Thyroid gland (tissue), 4 donors: ENCODE data around the gene MERTK.

ENCODE experiments used
- POLR2A ChIP-seq, 2 donors: fragments of 450-650 bp; IDR thresholded peaks; one replicate each; pipeline ENCODE4 v1.6.1; 2017; ENCODE audit warnings: antibody characterized with exemption in 2 of 2, mild to moderate bottlenecking in 2 of 2, moderate library complexity in 1 of 2
- TF ChIP-seq, protein P1 (sequence below), 6 experiments: fragments of 200-600 bp in 3 of 6; fragments of 450-650 bp in 3 of 6; sonication (generic) in 3 of 6; IDR thresholded peaks; one replicate each; pipeline ENCODE4 v1.5.1; 2016 to 2019; ENCODE audit warnings: antibody characterized with exemption in 6 of 6, mild to moderate bottlenecking in 2 of 6, inconsistent platforms in 1 of 6, moderate library complexity in 1 of 6

DNA sequence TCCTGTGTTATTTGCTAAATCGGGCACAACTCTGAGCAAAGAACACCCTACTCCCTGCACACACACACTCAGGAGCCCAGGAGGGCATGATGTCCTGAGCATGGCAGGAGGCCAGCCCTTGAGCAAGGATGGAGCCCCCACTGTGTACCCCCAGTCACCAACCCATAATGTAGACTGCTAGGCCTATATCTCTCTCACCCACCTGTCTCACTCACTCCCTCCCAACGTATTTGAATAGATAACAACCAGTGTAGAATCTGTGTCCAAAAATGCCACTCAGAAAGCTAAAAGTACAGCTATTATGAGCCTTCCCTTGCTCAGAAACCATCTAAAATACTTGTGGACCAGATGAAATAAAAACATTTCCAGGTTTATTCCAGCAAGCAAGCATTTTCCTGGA lies 29.3 kb downstream of the MERTK start:
- TF ChIP-seq, protein P1, sequence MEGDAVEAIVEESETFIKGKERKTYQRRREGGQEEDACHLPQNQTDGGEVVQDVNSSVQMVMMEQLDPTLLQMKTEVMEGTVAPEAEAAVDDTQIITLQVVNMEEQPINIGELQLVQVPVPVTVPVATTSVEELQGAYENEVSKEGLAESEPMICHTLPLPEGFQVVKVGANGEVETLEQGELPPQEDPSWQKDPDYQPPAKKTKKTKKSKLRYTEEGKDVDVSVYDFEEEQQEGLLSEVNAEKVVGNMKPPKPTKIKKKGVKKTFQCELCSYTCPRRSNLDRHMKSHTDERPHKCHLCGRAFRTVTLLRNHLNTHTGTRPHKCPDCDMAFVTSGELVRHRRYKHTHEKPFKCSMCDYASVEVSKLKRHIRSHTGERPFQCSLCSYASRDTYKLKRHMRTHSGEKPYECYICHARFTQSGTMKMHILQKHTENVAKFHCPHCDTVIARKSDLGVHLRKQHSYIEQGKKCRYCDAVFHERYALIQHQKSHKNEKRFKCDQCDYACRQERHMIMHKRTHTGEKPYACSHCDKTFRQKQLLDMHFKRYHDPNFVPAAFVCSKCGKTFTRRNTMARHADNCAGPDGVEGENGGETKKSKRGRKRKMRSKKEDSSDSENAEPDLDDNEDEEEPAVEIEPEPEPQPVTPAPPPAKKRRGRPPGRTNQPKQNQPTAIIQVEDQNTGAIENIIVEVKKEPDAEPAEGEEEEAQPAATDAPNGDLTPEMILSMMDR (IDR thresholded peaks at IDR 0.05): no peak
- no peak for TF ChIP-seq POLR2A (IDR thresholded peaks at IDR 0.05)
